Pancreas (tissue), 10 donors: ENCODE data around the gene RPS6KB2. TPM values are rescaled to one million over a fixed set of nuclear protein-coding genes. Genes with fewer than 3 reads are reported as not detected.

Experiments
- ATAC-seq, 4 donors: fragments of 200-7000 bp; cut with Tn5 transposase; one replicate each; pipeline versions ENCODE4 v1.8.0 to v1.9.1; 2020; ENCODE audit warnings: mild to moderate bottlenecking in 4 of 4, moderate library complexity in 4 of 4
- DNase-seq, 6 donors: peaks; one replicate each; pipeline ENCODE4 v3.0.0-alpha.2; 2020
- FAIRE-seq: peaks from 2 replicates; lab custom pipeline; 2012; peaks lifted over from hg19 to GRCh38; lab: Jason Lieb, UNC
- H3K27ac ChIP-seq, 4 donors: fragments of 200-600 bp; sonication (generic); 1 replicate in 3 of 4; 2 replicates in 1 of 4; pipeline versions ENCODE4 v1.5.0 to v1.8.0; 2020
- H3K27me3 ChIP-seq, 4 donors: fragments of 200-600 bp; one replicate each; pipeline ENCODE4 v1.8.0; 2021
- H3K36me3 ChIP-seq, 3 donors: fragments of 200-600 bp; sonication (generic) in 1 of 3; one replicate each; pipeline versions ENCODE4 v1.5.0 to v1.8.0; 2020 to 2021
- H3K4me1 ChIP-seq, 3 donors: fragments of 200-600 bp; one replicate each; pipeline ENCODE4 v1.8.0; 2021
- H3K4me3 ChIP-seq, 4 donors: fragments of 200-600 bp; sonication (generic) in 2 of 4; one replicate each; pipeline versions ENCODE4 v1.5.0 to v1.8.0; 2020 to 2021
- H3K9me3 ChIP-seq, 4 donors: fragments of 200-600 bp; one replicate each; pipeline ENCODE4 v1.8.0; 2021
- WGBS, 2 donors: extraction: QIAGEN DNeasy Blood & Tissue Kit; methylation state at CpG; one replicate each; pipeline ENCODE4 v1.1.7; 2013; 5-methylcytosine and 5-hydroxymethylcytosine counted together
- intact Hi-C, 3 donors: fragments of 100-400 bp; cut with DNase I; formaldehyde crosslinking; loops; one replicate each; pipeline versions ENCODE4 v1.11.1 to v1.14.2; 2022
- polyA plus RNA-seq, 2 donors: library from polyadenylated mRNA; stranded (reverse); fragments of 200-250 nt; gene quantifications; one replicate each; pipeline ENCODE4 v1.2.3, GENCODE V29; 2013
- total RNA-seq, 6 donors: library from RNA; stranded (reverse); fragmentation: NEBNext Ultra II Directional in 4 of 6; extraction: Animal tissue kit (Norgen Biotek cat#: 25700) in 4 of 6; gene quantifications; one replicate each; pipeline versions ENCODE4 v1.2.1 to v1.2.4, GENCODE V29; 2021 to 2023
- TF ChIP-seq, protein P1 (sequence below), 4 donors: fragments of 200-600 bp; sonication (generic) in 3 of 4; IDR thresholded peaks; one replicate each; pipeline versions ENCODE4 v1.5.0 to v1.8.0; 2021; ENCODE audit warnings: antibody characterized with exemption in 4 of 4
- donor health status: healthy with polysubstance abuse.
- donor health status: DM: no; HTN: no; CAD: no; lungs with moderate emphysema.
- donor health status: DM: no; HTN: no; CAD: no.
- donor health status: control.
- donor health status: control.
- donor health status: Bipolar disorder and iron deficiency.
- donor health status: DM: yes; HTN: yes; CAD: no.
- donor health status: DM: no; HTN: no; CAD: no.
- donor health status: DM: no; HTN: no; CAD: no.
- donor health status: DM: yes; HTN: yes; CAD: no.

The RPS6KB2 gene
- total and polyA plus RNA-seq, 8 donors: 17.6 to 71.6 (median 25.3) TPM

GRCh38 chr11:67393437-67393836, 34.9 kb upstream of the RPS6KB2 start:
- peaks cover 0 to 9% (median 0%) of the 10 kb centered on the region in 3 donors for H3K4me1 ChIP-seq
- no peak for ATAC-seq
- TF ChIP-seq, protein P1, sequence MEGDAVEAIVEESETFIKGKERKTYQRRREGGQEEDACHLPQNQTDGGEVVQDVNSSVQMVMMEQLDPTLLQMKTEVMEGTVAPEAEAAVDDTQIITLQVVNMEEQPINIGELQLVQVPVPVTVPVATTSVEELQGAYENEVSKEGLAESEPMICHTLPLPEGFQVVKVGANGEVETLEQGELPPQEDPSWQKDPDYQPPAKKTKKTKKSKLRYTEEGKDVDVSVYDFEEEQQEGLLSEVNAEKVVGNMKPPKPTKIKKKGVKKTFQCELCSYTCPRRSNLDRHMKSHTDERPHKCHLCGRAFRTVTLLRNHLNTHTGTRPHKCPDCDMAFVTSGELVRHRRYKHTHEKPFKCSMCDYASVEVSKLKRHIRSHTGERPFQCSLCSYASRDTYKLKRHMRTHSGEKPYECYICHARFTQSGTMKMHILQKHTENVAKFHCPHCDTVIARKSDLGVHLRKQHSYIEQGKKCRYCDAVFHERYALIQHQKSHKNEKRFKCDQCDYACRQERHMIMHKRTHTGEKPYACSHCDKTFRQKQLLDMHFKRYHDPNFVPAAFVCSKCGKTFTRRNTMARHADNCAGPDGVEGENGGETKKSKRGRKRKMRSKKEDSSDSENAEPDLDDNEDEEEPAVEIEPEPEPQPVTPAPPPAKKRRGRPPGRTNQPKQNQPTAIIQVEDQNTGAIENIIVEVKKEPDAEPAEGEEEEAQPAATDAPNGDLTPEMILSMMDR (IDR thresholded peaks at IDR 0.05): no peak
- intact Hi-C loops: no loop called here
- H3K9me3 ChIP-seq: no peaks in the 10 kb centered on the region
- peaks cover 3 to 13% (median 4%) of the 10 kb centered on the region in 3 donors for H3K36me3 ChIP-seq
- 91 to 94% methylated on average over 18 of the region's 18 CpGs for WGBS, 2 donors
- H3K4me3 ChIP-seq: no peak overlapping the region
- FAIRE-seq: no peak
- no peaks in the 10 kb centered on the region for H3K27me3 ChIP-seq
- no peak overlapping the region for H3K27ac ChIP-seq
- peak in 2 of 6 donors; percentile 62 to 84 for DNase-seq

DNA sequence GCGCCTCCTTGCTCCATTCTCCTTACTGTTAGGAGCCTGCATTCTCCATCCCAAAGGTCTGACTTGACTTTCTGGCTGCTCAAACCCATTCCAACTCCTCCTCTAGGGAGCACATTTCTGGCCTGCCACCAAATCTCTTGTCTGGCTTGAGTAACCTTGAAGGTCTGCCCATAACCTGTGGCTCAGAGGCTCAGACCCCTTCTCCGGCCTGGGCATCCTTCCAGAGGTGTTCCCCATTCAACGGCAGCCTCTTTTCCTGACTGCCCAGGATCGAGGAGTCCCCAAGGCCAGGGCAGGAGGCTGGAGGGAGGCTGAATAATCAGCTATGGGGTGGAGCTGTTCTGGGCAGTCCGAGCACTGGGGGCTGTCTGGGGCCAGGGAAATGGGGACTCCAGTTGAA, 34.3 kb upstream of the RPS6KB2 start:
- ATAC-seq: no peak
- H3K36me3 ChIP-seq: peaks cover 3 to 18% (median 4%) of the 10 kb centered on the region in 3 donors
- H3K9me3 ChIP-seq: no peaks in the 10 kb centered on the region
- TF ChIP-seq, protein P1 (IDR thresholded peaks at IDR 0.05): no peak
- intact Hi-C loops: no loop called here
- no peak for FAIRE-seq
- H3K4me1 ChIP-seq: peaks cover 0 to 9% (median 0%) of the 10 kb centered on the region in 3 donors
- no peaks in the 10 kb centered on the region for H3K27me3 ChIP-seq
- 49 to 51% methylated on average over 5 of the region's 5 CpGs for WGBS, 2 donors
- no peak overlapping the region for H3K4me3 ChIP-seq
- no peak overlapping the region for H3K27ac ChIP-seq
- DNase-seq: peak in 1 of 6 donors; percentile 43

DNA sequence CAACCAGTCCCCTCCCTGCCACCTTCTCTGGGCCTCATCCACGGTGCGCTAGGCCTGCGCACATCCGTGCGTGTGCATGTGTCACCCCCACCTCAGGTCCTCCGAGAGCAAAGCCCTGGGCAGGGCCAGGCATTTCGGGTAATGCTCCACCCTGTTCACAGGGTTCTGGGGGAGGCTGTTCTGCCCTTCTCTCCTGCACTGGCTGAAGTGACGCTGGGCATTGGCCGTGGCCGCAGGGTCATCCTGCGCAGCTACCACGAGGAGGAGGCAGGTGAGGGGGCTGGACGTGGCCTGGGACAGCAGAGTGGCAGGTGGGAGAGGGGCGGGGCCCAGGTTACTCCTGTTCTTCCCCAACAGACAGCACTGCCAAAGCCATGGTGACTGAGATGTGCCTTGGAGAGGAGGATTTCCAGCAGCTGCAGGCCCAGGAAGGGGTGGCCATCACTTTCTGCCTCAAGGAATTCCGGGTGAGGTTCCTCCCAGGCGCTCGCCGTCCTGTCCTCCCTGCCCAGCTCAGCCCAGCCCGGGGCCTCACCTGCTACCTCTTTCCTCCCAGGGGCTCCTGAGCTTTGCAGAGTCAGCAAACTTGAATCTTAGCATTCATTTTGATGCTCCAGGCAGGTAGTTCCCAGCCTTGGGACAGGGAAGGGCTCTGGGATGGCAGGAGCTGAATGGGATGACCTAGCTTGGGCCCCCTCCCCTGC, 32.6 kb upstream of the RPS6KB2 start:
- H3K4me3 ChIP-seq: no peak overlapping the region
- no peaks in the 10 kb centered on the region for H3K27me3 ChIP-seq
- peaks cover 3 to 23% (median 4%) of the 10 kb centered on the region in 3 donors for H3K36me3 ChIP-seq
- no peak overlapping the region for H3K27ac ChIP-seq
- 85 to 87% methylated on average over 17 to 19 of the region's 19 CpGs for WGBS, 2 donors
- no peak for FAIRE-seq
- H3K4me1 ChIP-seq: peaks cover 0 to 15% (median 7%) of the 10 kb centered on the region in 3 donors
- TF ChIP-seq, protein P1 (IDR thresholded peaks at IDR 0.05): no peak
- no peaks in the 10 kb centered on the region for H3K9me3 ChIP-seq
- peak in 1 of 6 donors; percentile 66 for DNase-seq
- intact Hi-C loops: no loop called here
- ATAC-seq: no peak

- no peaks in the 10 kb centered on the region for H3K9me3 ChIP-seq
- 90 to 97% methylated on average over 7 of the region's 7 CpGs for WGBS, 2 donors
- no peak for ATAC-seq
- TF ChIP-seq, protein P1 (IDR thresholded peaks at IDR 0.05): no peak
- no peak for FAIRE-seq
- peaks cover 0 to 11% (median 7%) of the 10 kb centered on the region in 3 donors for H3K4me1 ChIP-seq
- intact Hi-C loops: no loop called here
- H3K36me3 ChIP-seq: peaks cover 3 to 23% (median 4%) of the 10 kb centered on the region in 3 donors
- peak in 1 of 6 donors; percentile 47 for DNase-seq
- no peaks in the 10 kb centered on the region for H3K27me3 ChIP-seq
- no peak overlapping the region for H3K27ac ChIP-seq
- no peak overlapping the region for H3K4me3 ChIP-seq
Observed at GRCh38 chr11:67396259-67396581, 32.1 kb upstream of the RPS6KB2 start.
